Caco-2 (cell line): ENCODE data around the gene AASDHPPT. TPM values are rescaled to one million over a fixed set of nuclear protein-coding genes. Genes with fewer than 3 reads are reported as not detected.

Experiments
- BruUV-seq: library from RNA; stranded (reverse); fragments of 400-500 nt; replicated peaks from 2 replicates; lab custom pipeline; 2021; lab: Mats Ljungman, UMichigan
- CTCF ChIA-PET: fragments of 300-600 bp; sonication (Branson Sonifier 250); formaldehyde crosslinking; loops from one replicate; lab custom pipeline; 2022; ENCODE audit warnings: antibody characterized with exemption; lab: Charles Lee
- POLR2A ChIA-PET: fragments of 300-600 bp; sonication (Branson Sonifier 250); formaldehyde crosslinking; loops from one replicate; lab custom pipeline; 2022; ENCODE audit warnings: antibody characterized with exemption; lab: Charles Lee
- DNase-seq, 2 experiments: peaks; one replicate each; pipeline versions ENCODE4 v3.0.0 to v3.0.0-alpha.2; 2020 to 2022
- H3K27me3 ChIP-seq: replicated peaks from 2 replicates; pipeline ENCODE4 v1.6.0; 2011; ENCODE audit warnings: low read length; ENCODE audit not compliant: control insufficient read depth, insufficient read depth
- H3K36me3 ChIP-seq: 2 replicates; pipeline ENCODE4 v1.5.1; 2011; ENCODE audit warnings: low read length; ENCODE audit not compliant: control insufficient read depth, insufficient read depth
- H3K4me1 ChIP-seq: fragments of 250-450 bp; sonication (Bioruptor Pico); 2 replicates; pipeline ENCODE4 v1.5.1; 2020; ENCODE audit warnings: mild to moderate bottlenecking
- H3K4me3 ChIP-seq: 2 replicates; pipeline ENCODE4 v1.5.1; 2011; ENCODE audit warnings: low read depth, mild to moderate bottlenecking, control low read depth, low read length
- H3K9me3 ChIP-seq: fragments of 250-450 bp; sonication (Bioruptor Pico); 2 replicates; pipeline ENCODE4 v1.5.1; 2020; ENCODE audit warnings: mild to moderate bottlenecking, moderate library complexity
- H3K27ac Mint-ChIP-seq: one replicate; pipeline ENCODE4 v1.8.0; 2022; ENCODE audit warnings: mixed read lengths; ENCODE audit not compliant: unreplicated experiment
- H3K27me3 Mint-ChIP-seq: one replicate; pipeline ENCODE4 v1.8.0; 2022; ENCODE audit warnings: mixed read lengths; ENCODE audit not compliant: insufficient read depth, unreplicated experiment
- H3K36me3 Mint-ChIP-seq: one replicate; pipeline ENCODE4 v1.8.0; 2022; ENCODE audit warnings: mild to moderate bottlenecking, mixed read lengths; ENCODE audit not compliant: insufficient read depth, unreplicated experiment
- H3K4me1 Mint-ChIP-seq: one replicate; pipeline ENCODE4 v1.8.0; 2022; ENCODE audit warnings: low read depth, mixed read lengths; ENCODE audit not compliant: unreplicated experiment
- H3K4me3 Mint-ChIP-seq: one replicate; pipeline ENCODE4 v1.8.0; 2022; ENCODE audit warnings: mild to moderate bottlenecking, moderate library complexity, mixed read lengths; ENCODE audit not compliant: unreplicated experiment
- H3K9me3 Mint-ChIP-seq: one replicate; pipeline ENCODE4 v1.8.0; 2022; ENCODE audit warnings: mixed read lengths; ENCODE audit not compliant: unreplicated experiment
- intact Hi-C: fragments of 100-400 bp; cut with micrococcal nuclease; formaldehyde crosslinking; loops from one replicate; pipeline ENCODE4 v1.10.0; 2022; ENCODE audit not compliant: unreplicated experiment
- total RNA-seq: library from RNA; stranded (reverse); gene quantifications from 2 replicates; pipeline ENCODE4 v1.2.3, GENCODE V29; 2022
- TF ChIP-seq, protein P1 (sequence below), 2 experiments: fragments of 200-600 bp in 1 of 2; IDR thresholded peaks; 1 replicate in 1 of 2; 2 replicates in 1 of 2; pipeline versions ENCODE4 v1.5.1 to v1.8.0; 2011 to 2022; ENCODE audit warnings: antibody characterized with exemption in 1 of 2, control low read depth in 1 of 2, inconsistent platforms in 1 of 2, low read depth in 1 of 2, low read length in 1 of 2, mild to moderate bottlenecking in 1 of 2, moderate library complexity in 1 of 2; ENCODE audit not compliant: insufficient read depth in 1 of 2, severe bottlenecking in 1 of 2, unreplicated experiment in 1 of 2

AASDHPPT gene
- total RNA-seq, 1 experiment from 2014 or later: 64.8 TPM

DNA sequence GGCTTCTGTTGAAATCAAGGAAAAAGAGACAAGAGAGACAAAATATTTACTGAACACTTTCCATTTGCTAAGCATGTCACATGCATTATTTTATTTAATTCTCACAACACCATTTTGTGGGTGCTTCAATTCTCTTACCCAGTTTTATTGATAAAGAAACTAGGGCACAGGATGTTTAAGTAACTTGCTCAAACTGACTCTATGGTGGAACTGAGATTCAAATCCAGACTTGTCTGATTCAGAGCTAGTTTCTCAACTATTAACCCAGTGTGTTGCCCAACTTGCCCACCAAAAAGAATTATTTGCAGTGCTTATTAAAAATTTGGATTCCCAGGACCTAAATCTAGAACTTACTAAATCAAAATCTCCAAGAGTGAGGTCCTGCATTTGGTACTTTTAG lies 33.9 kb upstream of the AASDHPPT start:
- Mint-ChIP-seq H3K4me3 (no peak overlapping the region), H3K27me3 (no peaks in the 10 kb centered on the region), H3K4me1 (no peaks in the 10 kb centered on the region), H3K36me3 (no peaks in the 10 kb centered on the region), H3K27ac (no peak overlapping the region), H3K9me3 (no peaks in the 10 kb centered on the region)
- intact Hi-C loops: no loop called here
- no peaks in the 10 kb centered on the region for H3K27me3 ChIP-seq
- no peaks in the 10 kb centered on the region for H3K9me3 ChIP-seq
- no peaks in the 10 kb centered on the region for H3K36me3 ChIP-seq
- no TSS peak for BruUV-seq
- no peaks in the 10 kb centered on the region for H3K4me1 ChIP-seq
- no peak overlapping the region for H3K4me3 ChIP-seq
- TF ChIP-seq, protein P1, sequence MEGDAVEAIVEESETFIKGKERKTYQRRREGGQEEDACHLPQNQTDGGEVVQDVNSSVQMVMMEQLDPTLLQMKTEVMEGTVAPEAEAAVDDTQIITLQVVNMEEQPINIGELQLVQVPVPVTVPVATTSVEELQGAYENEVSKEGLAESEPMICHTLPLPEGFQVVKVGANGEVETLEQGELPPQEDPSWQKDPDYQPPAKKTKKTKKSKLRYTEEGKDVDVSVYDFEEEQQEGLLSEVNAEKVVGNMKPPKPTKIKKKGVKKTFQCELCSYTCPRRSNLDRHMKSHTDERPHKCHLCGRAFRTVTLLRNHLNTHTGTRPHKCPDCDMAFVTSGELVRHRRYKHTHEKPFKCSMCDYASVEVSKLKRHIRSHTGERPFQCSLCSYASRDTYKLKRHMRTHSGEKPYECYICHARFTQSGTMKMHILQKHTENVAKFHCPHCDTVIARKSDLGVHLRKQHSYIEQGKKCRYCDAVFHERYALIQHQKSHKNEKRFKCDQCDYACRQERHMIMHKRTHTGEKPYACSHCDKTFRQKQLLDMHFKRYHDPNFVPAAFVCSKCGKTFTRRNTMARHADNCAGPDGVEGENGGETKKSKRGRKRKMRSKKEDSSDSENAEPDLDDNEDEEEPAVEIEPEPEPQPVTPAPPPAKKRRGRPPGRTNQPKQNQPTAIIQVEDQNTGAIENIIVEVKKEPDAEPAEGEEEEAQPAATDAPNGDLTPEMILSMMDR (IDR thresholded peaks at IDR 0.05; ENCODE audit: insufficient read depth in 1 of 2, low read depth in 1 of 2, low read length in 1 of 2, severe bottlenecking in 1 of 2, unreplicated experiment in 1 of 2): no peak
- ChIA-PET CTCF (no interaction called here), POLR2A (no interaction called here)
- no peak for DNase-seq

DNA sequence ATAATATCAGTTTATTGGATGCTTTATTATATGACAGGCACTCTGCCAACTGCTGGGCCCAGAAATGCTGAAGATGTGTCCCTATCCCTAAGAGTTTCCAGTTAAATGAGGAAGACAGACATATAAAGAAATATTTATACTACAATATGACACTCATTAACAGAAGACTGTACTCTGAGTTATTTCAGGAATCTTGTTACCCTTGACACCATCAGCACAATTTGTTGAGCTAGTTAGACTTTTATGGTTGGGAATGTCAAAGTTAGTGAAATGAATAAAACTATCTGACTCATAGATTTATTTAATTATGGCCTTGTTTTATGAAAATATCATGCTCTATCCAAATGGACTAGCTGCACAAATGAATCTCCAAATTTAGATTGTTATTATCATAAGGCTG lies 29.8 kb upstream of the AASDHPPT start:
- Histone ChIP-seq H3K27me3 (no peaks in the 10 kb centered on the region), H3K36me3 (no peaks in the 10 kb centered on the region), H3K4me1 (no peaks in the 10 kb centered on the region), H3K4me3 (no peak overlapping the region), H3K9me3 (no peaks in the 10 kb centered on the region)
- Mint-ChIP-seq H3K9me3 (no peaks in the 10 kb centered on the region), H3K4me3 (no peak overlapping the region), H3K27ac (no peak overlapping the region), H3K4me1 (no peaks in the 10 kb centered on the region), H3K27me3 (peaks cover 3% of the 10 kb centered on the region), H3K36me3 (no peaks in the 10 kb centered on the region)
- ChIA-PET CTCF (no interaction called here), POLR2A (no interaction called here)
- BruUV-seq: no TSS peak
- DNase-seq: no peak
- TF ChIP-seq, protein P1 (IDR thresholded peaks at IDR 0.05; ENCODE audit: insufficient read depth in 1 of 2, low read depth in 1 of 2, low read length in 1 of 2, severe bottlenecking in 1 of 2, unreplicated experiment in 1 of 2): no peak
- intact Hi-C loops: no loop called here

DNA sequence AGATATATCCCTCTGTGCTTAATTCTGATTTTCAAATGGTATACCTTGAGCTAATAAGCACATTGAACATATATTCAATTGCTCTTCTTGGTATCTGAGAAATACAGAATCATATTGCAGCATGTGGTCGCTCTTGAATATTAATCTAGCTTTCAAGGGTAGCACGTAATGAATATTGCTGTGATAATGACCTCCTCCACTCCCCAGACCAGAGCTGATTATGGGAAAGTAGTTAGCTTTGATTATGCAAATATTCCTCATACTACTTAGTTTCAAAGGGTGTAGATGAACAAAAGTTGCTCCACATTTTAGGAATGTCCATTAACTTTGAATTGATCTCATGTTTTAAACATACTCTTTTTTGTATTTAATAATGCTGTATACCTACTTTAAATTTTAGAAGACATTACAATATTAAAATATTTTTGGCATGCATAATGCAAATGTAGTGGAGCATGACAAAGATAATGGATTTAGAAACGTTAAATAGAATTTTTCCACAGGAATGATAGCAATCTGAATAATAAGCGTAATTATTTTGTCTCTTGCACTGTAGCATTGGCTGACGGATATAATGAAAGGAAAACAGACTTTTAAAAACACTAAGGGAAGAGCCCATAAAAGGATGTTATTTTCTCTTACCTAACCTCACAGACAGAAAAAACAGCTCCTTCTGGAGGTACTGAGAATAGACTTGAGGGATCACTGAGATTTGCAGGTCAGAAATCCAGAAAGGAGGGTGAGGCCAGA lies 27.6 kb upstream of the AASDHPPT start:
- H3K4me3 ChIP-seq: no peak overlapping the region
- no TSS peak for BruUV-seq
- TF ChIP-seq, protein P1 (IDR thresholded peaks at IDR 0.05; ENCODE audit: insufficient read depth in 1 of 2, low read depth in 1 of 2, low read length in 1 of 2, severe bottlenecking in 1 of 2, unreplicated experiment in 1 of 2): no peak
- H3K9me3 ChIP-seq: no peaks in the 10 kb centered on the region
- intact Hi-C loops: no loop called here
- ChIA-PET CTCF (no interaction called here), POLR2A (no interaction called here)
- Mint-ChIP-seq H3K27me3 (peaks cover 3% of the 10 kb centered on the region), H3K4me3 (no peak overlapping the region), H3K27ac (no peak overlapping the region), H3K9me3 (no peaks in the 10 kb centered on the region), H3K36me3 (no peaks in the 10 kb centered on the region), H3K4me1 (no peaks in the 10 kb centered on the region)
- no peak for DNase-seq
- H3K36me3 ChIP-seq: no peaks in the 10 kb centered on the region
- no peaks in the 10 kb centered on the region for H3K4me1 ChIP-seq
- H3K27me3 ChIP-seq: no peaks in the 10 kb centered on the region
